IMR-90 (cell line): ENCODE measurements around the gene NINJ2. TPM values are rescaled to one million over a fixed set of nuclear protein-coding genes. Genes with fewer than 3 reads are reported as not detected.

Experiments used
- ATAC-seq: fragments of 200-7000 bp; cut with Tn5 transposase; 2 replicates; pipeline ENCODE4 v1.9.1; 2020; ENCODE audit warnings: low read depth, mild to moderate bottlenecking, moderate library complexity
- BruUV-seq: library from RNA; stranded (reverse); fragments of 400-500 nt; replicated peaks from 2 replicates; lab custom pipeline; 2021; lab: Mats Ljungman, UMichigan
- CTCF ChIA-PET: fragments of 300-600 bp; formaldehyde crosslinking; extraction: SDS; loops from one replicate; lab custom pipeline; 2021; ENCODE audit warnings: antibody characterized with exemption; lab: Yijun Ruan, JAX
- POLR2A ChIA-PET: fragments of 300-600 bp; sonication (Branson Sonifier 250); formaldehyde crosslinking; loops from one replicate; lab custom pipeline; 2022; ENCODE audit warnings: antibody characterized with exemption; ENCODE audit not compliant: unreplicated experiment; lab: Charles Lee
- DNase-seq: peaks from one replicate; pipeline ENCODE4 v3.0.0; 2013
- H2AFZ ChIP-seq: replicated peaks from 2 replicates; pipeline ENCODE3; 2013; ENCODE audit warnings: low read length, mild to moderate bottlenecking; ENCODE audit not compliant: poor library complexity
- H2AK5ac ChIP-seq: 2 replicates; pipeline ENCODE4 v1.6.1; 2013; ENCODE audit warnings: low read depth, low read length, inconsistent platforms
- H2AK9ac ChIP-seq: replicated peaks from 2 replicates; pipeline ENCODE3; 2013; ENCODE audit warnings: mild to moderate bottlenecking, low read depth, low read length, moderate library complexity; ENCODE audit not compliant: poor library complexity
- H2BK120ac ChIP-seq: 2 replicates; pipeline ENCODE4 v1.6.1; 2013; ENCODE audit warnings: low read depth, low read length, inconsistent platforms
- H2BK15ac ChIP-seq: 3 replicates; pipeline ENCODE4 v1.6.1; 2013; ENCODE audit warnings: low read depth, low read length, inconsistent platforms
- H2BK20ac ChIP-seq: 2 replicates; pipeline ENCODE4 v1.6.1; 2013; ENCODE audit warnings: low read depth, mild to moderate bottlenecking, inconsistent platforms, low read length, moderate library complexity
- H2BK5ac ChIP-seq: 2 replicates; pipeline ENCODE4 v1.6.1; 2013; ENCODE audit warnings: mild to moderate bottlenecking, low read depth, low read length, inconsistent platforms; ENCODE audit not compliant: poor library complexity, severe bottlenecking
- H3K14ac ChIP-seq: replicated peaks from 2 replicates; pipeline ENCODE4 v1.6.1; 2013; ENCODE audit warnings: low read depth, low read length, inconsistent platforms
- H3K18ac ChIP-seq: 2 replicates; pipeline ENCODE4 v1.6.1; 2013; ENCODE audit warnings: low read depth, low read length, control low read depth
- H3K23ac ChIP-seq: 2 replicates; pipeline ENCODE4 v1.6.1; 2013; ENCODE audit warnings: low read depth, low read length, inconsistent platforms
- H3K27ac ChIP-seq: 2 replicates; pipeline ENCODE4 v1.5.1; 2013; ENCODE audit warnings: mild to moderate bottlenecking, control low read depth, low read length; ENCODE audit not compliant: insufficient read depth
- H3K27me3 ChIP-seq: 2 replicates; pipeline ENCODE4 v1.6.1; 2013; ENCODE audit warnings: low read length; ENCODE audit not compliant: control insufficient read depth, insufficient read depth
- H3K36me3 ChIP-seq: 2 replicates; pipeline ENCODE4 v1.6.1; 2013; ENCODE audit warnings: low read length, mixed read lengths; ENCODE audit not compliant: control insufficient read depth, insufficient read depth
- H3K4ac ChIP-seq: 2 replicates; pipeline ENCODE4 v1.6.1; 2013; ENCODE audit warnings: low read depth, low read length, inconsistent platforms
- H3K4me1 ChIP-seq: 2 replicates; pipeline ENCODE4 v1.6.1; 2013; ENCODE audit warnings: low read length, mixed read lengths; ENCODE audit not compliant: control insufficient read depth, insufficient read depth
- H3K4me2 ChIP-seq: 2 replicates; pipeline ENCODE4 v1.6.1; 2013; ENCODE audit warnings: low read depth, mild to moderate bottlenecking, control low read depth, low read length, moderate library complexity
- H3K4me3 ChIP-seq: 2 replicates; pipeline ENCODE4 v1.5.1; 2013; ENCODE audit warnings: low read depth, mild to moderate bottlenecking, control low read depth, low read length, moderate library complexity; ENCODE audit not compliant: insufficient read depth
- H3K56ac ChIP-seq: 2 replicates; pipeline ENCODE4 v1.6.1; 2013; ENCODE audit warnings: low read length, inconsistent platforms; ENCODE audit not compliant: insufficient read depth; ENCODE audit errors: extremely low read depth
- H3K79me1 ChIP-seq, 2 experiments: 2 replicates each; pipeline ENCODE4 v1.6.1; 2013; ENCODE audit warnings: low read length in 2 of 2, inconsistent platforms in 1 of 2, low read depth in 1 of 2
- H3K9ac ChIP-seq: 2 replicates; pipeline ENCODE4 v1.6.1; 2013; ENCODE audit warnings: low read depth, low read length, control low read depth
- H3K9me1 ChIP-seq: 2 replicates; pipeline ENCODE4 v1.6.1; 2013; ENCODE audit warnings: low read length, inconsistent platforms; ENCODE audit not compliant: insufficient read depth
- H3K9me3 ChIP-seq: 2 replicates; pipeline ENCODE4 v1.6.1; 2013; ENCODE audit warnings: low read length; ENCODE audit not compliant: control insufficient read depth, insufficient read depth
- H4K20me1 ChIP-seq: 2 replicates; pipeline ENCODE4 v1.6.1; 2013; ENCODE audit warnings: low read length, inconsistent platforms; ENCODE audit not compliant: insufficient read depth
- H4K5ac ChIP-seq: 2 replicates; pipeline ENCODE4 v1.6.1; 2013; ENCODE audit warnings: mild to moderate bottlenecking, low read depth, low read length, control low read depth
- H4K8ac ChIP-seq, 2 experiments: 2 replicates each; pipeline ENCODE4 v1.6.1; 2013; ENCODE audit warnings: low read depth in 2 of 2, low read length in 2 of 2, control low read depth in 1 of 2, inconsistent platforms in 1 of 2
- H4K91ac ChIP-seq: 2 replicates; pipeline ENCODE4 v1.6.1; 2013; ENCODE audit warnings: low read depth, low read length, inconsistent platforms; ENCODE audit not compliant: insufficient read depth
- BHLHE40 ChIP-seq: fragments of 150-350 bp; IDR thresholded peaks from 2 replicates; pipeline ENCODE4 v1.6.1; 2016; ENCODE audit warnings: mild to moderate bottlenecking, low read depth, low read length
- CEBPB ChIP-seq: IDR thresholded peaks from 2 replicates; pipeline ENCODE4 v1.6.1; 2012; ENCODE audit warnings: low read depth, low read length, improper control_type of control experiment
- CHD1 ChIP-seq: IDR thresholded peaks from 2 replicates; pipeline ENCODE4 v1.6.1; 2012; ENCODE audit warnings: low read depth, low read length, improper control_type of control experiment
- CTCF ChIP-seq: conservative IDR thresholded peaks from 2 replicates; pipeline ENCODE4 v1.5.1; 2012; ENCODE audit warnings: mild to moderate bottlenecking, low read depth, low read length, improper control_type of control experiment
- ELK1 ChIP-seq: fragments of 150-350 bp; IDR thresholded peaks from 2 replicates; pipeline ENCODE4 v1.6.1; 2016; ENCODE audit warnings: low read depth, mild to moderate bottlenecking, low read length, moderate library complexity, borderline replicate concordance
- FOS ChIP-seq: fragments of 150-350 bp; IDR thresholded peaks from 2 replicates; pipeline ENCODE4 v1.6.1; 2016; ENCODE audit warnings: low read depth, low read length
- MAFK ChIP-seq: IDR thresholded peaks from 2 replicates; pipeline ENCODE4 v1.6.1; 2012; ENCODE audit warnings: low read depth, low read length, improper control_type of control experiment
- MAZ ChIP-seq: IDR thresholded peaks from 2 replicates; pipeline ENCODE4 v1.6.1; 2012; ENCODE audit warnings: low read depth, mild to moderate bottlenecking, low read length, improper control_type of control experiment, moderate library complexity, borderline replicate concordance
- MXI1 ChIP-seq: IDR thresholded peaks from 2 replicates; pipeline ENCODE4 v1.6.1; 2012; ENCODE audit warnings: low read depth, mild to moderate bottlenecking, low read length, moderate library complexity, borderline replicate concordance
- NFE2L2 ChIP-seq: fragments of 150-350 bp; IDR thresholded peaks from 2 replicates; pipeline ENCODE4 v1.6.1; 2016; ENCODE audit warnings: low read depth, mild to moderate bottlenecking, low read length
- POLR2A ChIP-seq: IDR thresholded peaks from 2 replicates; pipeline ENCODE4 v1.6.1; 2012; ENCODE audit warnings: mild to moderate bottlenecking, low read depth, low read length
- RAD21 ChIP-seq: IDR thresholded peaks from 2 replicates; pipeline ENCODE4 v1.6.1; 2012; ENCODE audit warnings: low read length, improper control_type of control experiment
- RCOR1 ChIP-seq: IDR thresholded peaks from 2 replicates; pipeline ENCODE4 v1.6.1; 2012; ENCODE audit warnings: mild to moderate bottlenecking, low read length, improper control_type of control experiment; ENCODE audit not compliant: insufficient replicate concordance
- RFX5 ChIP-seq: IDR thresholded peaks from 2 replicates; pipeline ENCODE4 v1.8.0; 2012; ENCODE audit warnings: low read depth, mild to moderate bottlenecking, low read length, moderate library complexity
- SMC3 ChIP-seq: fragments of 150-350 bp; IDR thresholded peaks from 2 replicates; pipeline ENCODE4 v1.6.1; 2016; ENCODE audit warnings: low read depth, mild to moderate bottlenecking, antibody characterized with exemption, low read length, moderate library complexity
- USF2 ChIP-seq: fragments of 150-350 bp; IDR thresholded peaks from 2 replicates; pipeline ENCODE4 v1.6.1; 2017; ENCODE audit warnings: mild to moderate bottlenecking, antibody characterized with exemption, low read length, low read depth
- WGBS, 2 experiments: methylation state at CpG; one replicate each; pipeline versions ENCODE4 v1.1.5 to v1.1.7; 2013; ENCODE audit warnings: missing lambda C conversion rate in 2 of 2; ENCODE audit not compliant: insufficient read length in 1 of 2; ENCODE audit errors: extremely low coverage in 2 of 2; 5-methylcytosine and 5-hydroxymethylcytosine counted together
- dilution Hi-C: fragments of 300-500 bp; cut with HindIII; formaldehyde crosslinking; loops from one replicate; pipeline ENCODE4 v1.14.3; 2018; ENCODE audit warnings: low sequenced_read_pairs; ENCODE audit not compliant: unreplicated experiment
- in situ Hi-C: fragments of 300-500 bp; cut with MboI; formaldehyde crosslinking; loops from 3 replicates; pipeline ENCODE4 v1.14.3; 2019; ENCODE audit warnings: low sequenced_read_pairs, inconsistent platforms, mixed read lengths
- intact Hi-C: fragments of 100-400 bp; cut with micrococcal nuclease; formaldehyde crosslinking; loops from 2 replicates; pipeline ENCODE4 v1.10.0; 2022
- polyA plus RNA-seq, 3 experiments: library from polyadenylated mRNA; depleted of rRNA; stranded (reverse); fragments of >200 nt; gene quantifications; 2 replicates each; pipeline ENCODE4 v1.2.3, GENCODE V29; 2012; ENCODE audit warnings: low replicate concordance in 1 of 3
- total RNA-seq: library from RNA; depleted of rRNA; stranded (reverse); fragments of >200 nt; gene quantifications from 2 replicates; pipeline ENCODE4 v1.2.3, GENCODE V29; 2012

The NINJ2 gene
- total and polyA plus RNA-seq, 2 of the 4 experiments (the other 2 are of a cell fraction): not detected

- Histone ChIP-seq H3K4me1 (no peaks in the 10 kb centered on the region), H3K27ac (no peak overlapping the region), H3K4me2 (no peak overlapping the region), H3K79me1 (no peaks in the 10 kb centered on the region), H2BK120ac (no peak overlapping the region), H2AK5ac (no peak overlapping the region), H3K18ac (no peak overlapping the region), H2AK9ac (no peak overlapping the region), H3K9me3 (no peaks in the 10 kb centered on the region), H3K9me1 (peaks cover 5% of the 10 kb centered on the region; the same call in 1 of the 2 replicates), H4K5ac (no peak overlapping the region), H3K4me3 (no peak overlapping the region), H3K27me3 (peaks cover 19% of the 10 kb centered on the region), H4K20me1 (no peaks in the 10 kb centered on the region), H2BK15ac (no peak overlapping the region), H3K14ac (no peak overlapping the region), H2BK20ac (no peak overlapping the region), H4K91ac (no peak overlapping the region), H2AFZ (no peak overlapping the region), H3K23ac (no peak overlapping the region), H4K8ac (no peak overlapping the region), H3K4ac (no peak overlapping the region), H2BK5ac (no peak overlapping the region), H3K56ac (no peak overlapping the region), H3K36me3 (no peaks in the 10 kb centered on the region), H3K9ac (no peak overlapping the region)
- TF ChIP-seq MAFK: no peak
- TF ChIP-seq ELK1: no peak
- no peak for TF ChIP-seq RAD21
- no peak for TF ChIP-seq POLR2A
- TF ChIP-seq RCOR1: no peak
- TF ChIP-seq MXI1: no peak
- TF ChIP-seq FOS: no peak
- TF ChIP-seq CHD1: no peak
- no peak for TF ChIP-seq CEBPB
- TF ChIP-seq NFE2L2: no peak
- no peak for TF ChIP-seq CTCF
- TF ChIP-seq MAZ: no peak
- no peak for TF ChIP-seq BHLHE40
- TF ChIP-seq USF2: no peak
- no peak for TF ChIP-seq SMC3
- TF ChIP-seq RFX5: no peak
- DNase-seq: no peak
- BruUV-seq: no TSS peak
- POLR2A ChIA-PET: no interaction called here
- 88% methylated on average over 2 of the region's 5 CpGs; no CpG with 5 or more reads in 1 of the 2 experiments for WGBS, 2 experiments
- intact Hi-C loops (no loop called here), in situ Hi-C loops (no loop called here), dilution Hi-C loops (no loop called here)
- CTCF ChIA-PET: interaction anchor here (2.1 kb wide), 1 partner anchor 170 kb away, joined by 6 read pairs; no protein-coding TSS in a partner anchor
- no peak for ATAC-seq
Measured at GRCh38 chr12:581321-581720, 81.9 kb downstream of the NINJ2 start.
